ENCODE measurements around the gene PKP3.
"Not testable (repeated sequence)": the region's sequence is repeated elsewhere in the genome, so short reads cannot be mapped to it uniquely, and the experiment has no call there.

PKP3 gene

GRCh38 chr11:396948-397548 lies 3.0 kb downstream of the PKP3 start:
- peak; percentile 78 for DNase-seq

GRCh38 chr11:398826-399225 lies 4.8 kb downstream of the PKP3 start:
- no peak for DNase-seq

- DNase-seq: no peak
Measured at GRCh38 chr11:399731-400211, 5.8 kb downstream of the PKP3 start.

GRCh38 chr11:400241-400689 lies 6.3 kb downstream of the PKP3 start:
- no peak for DNase-seq

- DNase-seq: not testable (repeated sequence)
Measured at GRCh38 chr11:401196-401595, 7.2 kb downstream of the PKP3 start.

GRCh38 chr11:403021-403760 lies 9.2 kb downstream of the PKP3 start:
- DNase-seq: no peak

GRCh38 chr11:403761-404431 lies 9.9 kb downstream of the PKP3 start:
- DNase-seq: no peak

GRCh38 chr11:404551-405264 lies 10.7 kb downstream of the PKP3 start:
- no peak for DNase-seq

- DNase-seq: no peak
Measured at GRCh38 chr11:405323-405953, 11.4 kb downstream of the PKP3 start.

- DNase-seq: no peak
Measured at GRCh38 chr11:405954-406795, 12.2 kb downstream of the PKP3 start.

- peak; percentile 28 for DNase-seq
Measured at GRCh38 chr11:406796-407650, 13.0 kb downstream of the PKP3 start.

- no peak for DNase-seq
Measured at GRCh38 chr11:407651-408123, 13.7 kb downstream of the PKP3 start.

GRCh38 chr11:408154-409007 lies 14.4 kb downstream of the PKP3 start:
- DNase-seq: no peak

GRCh38 chr11:409008-409599 lies 15.1 kb downstream of the PKP3 start:
- DNase-seq: no peak

GRCh38 chr11:409600-410483 lies 15.8 kb downstream of the PKP3 start:
- DNase-seq: no peak

- DNase-seq: not testable (repeated sequence)
Measured at GRCh38 chr11:410711-411110, 16.7 kb downstream of the PKP3 start.

GRCh38 chr11:411520-411919 lies 17.5 kb downstream of the PKP3 start:
- DNase-seq: not testable (repeated sequence)

GRCh38 chr11:412641-413119 lies 18.7 kb downstream of the PKP3 start:
- DNase-seq: no peak

Data from NCI-H345 (cell line).